COR-L47 (cell line): ENCODE measurements around the gene CORO2A.
"Not testable (repeated sequence)": the region's sequence is repeated elsewhere in the genome, so short reads cannot be mapped to it uniquely, and the experiment has no call there.

ENCODE experiments used
- DNase-seq: peaks from one replicate; lab custom pipeline; 2025; lab: John Stamatoyannopoulos, UW

Gene CORO2A

DNA sequence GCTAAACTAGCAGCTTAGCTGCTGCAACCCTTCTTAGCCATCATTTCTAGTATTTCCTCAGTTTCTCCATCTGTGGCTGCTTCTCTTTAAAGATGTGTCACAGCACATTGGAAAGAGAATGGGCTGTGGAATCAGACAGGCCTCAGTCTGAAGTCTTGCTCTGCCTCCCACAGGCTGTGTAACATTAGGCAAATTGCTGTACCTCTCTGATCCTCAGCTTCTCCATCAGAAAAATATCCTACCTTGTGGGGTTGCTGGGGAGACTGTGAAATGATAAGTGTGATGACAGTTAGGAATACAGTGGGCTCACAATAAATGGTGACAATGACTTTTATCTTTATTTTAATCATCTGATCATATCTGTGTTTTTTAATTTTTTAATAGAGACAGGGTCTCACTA, 55.9 kb downstream of the CORO2A start:
- no peak for DNase-seq

DNA sequence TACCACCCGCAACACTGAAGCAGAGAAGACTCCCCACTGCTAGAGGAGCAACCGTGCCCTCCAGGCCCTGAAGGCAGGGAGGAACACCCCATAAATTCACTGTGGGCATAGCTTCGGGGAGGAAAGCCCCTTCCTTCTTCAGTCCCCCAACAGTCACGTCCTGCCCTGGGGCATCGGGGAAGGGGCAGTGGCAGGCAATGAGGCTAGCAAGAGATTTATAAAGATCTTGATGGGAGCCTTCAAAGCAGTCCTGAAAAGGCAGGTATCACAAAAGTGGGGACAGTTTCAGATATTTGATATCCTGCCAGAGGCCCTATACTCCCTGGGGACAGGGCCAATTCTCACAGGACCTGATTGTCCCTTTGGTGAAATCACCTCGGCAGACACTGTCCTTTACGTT, 56.5 kb downstream of the CORO2A start:
- no peak for DNase-seq

DNA sequence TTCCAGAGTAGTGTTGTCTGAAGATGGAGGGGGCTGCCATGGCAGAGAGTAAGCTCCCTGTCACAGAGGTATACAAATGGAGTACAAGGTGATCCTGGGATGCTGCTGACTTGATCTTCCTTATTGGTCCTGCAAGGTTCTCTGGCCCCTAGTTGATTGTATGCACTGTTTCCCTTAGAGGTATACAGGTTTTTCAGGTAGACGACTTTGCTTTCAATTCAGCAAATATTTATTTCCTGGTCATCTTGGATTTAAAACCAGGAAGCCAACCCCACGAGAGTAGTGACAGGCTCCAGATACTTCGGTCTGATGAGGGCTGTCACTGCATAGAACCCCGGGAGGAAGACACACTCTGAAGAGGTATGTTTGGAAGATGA, 56.9 kb downstream of the CORO2A start:
- DNase-seq, result no peak

GRCh38 chr9:98134702-98135557, 57.5 kb downstream of the CORO2A start:
- DNase-seq, result no peak

DNA sequence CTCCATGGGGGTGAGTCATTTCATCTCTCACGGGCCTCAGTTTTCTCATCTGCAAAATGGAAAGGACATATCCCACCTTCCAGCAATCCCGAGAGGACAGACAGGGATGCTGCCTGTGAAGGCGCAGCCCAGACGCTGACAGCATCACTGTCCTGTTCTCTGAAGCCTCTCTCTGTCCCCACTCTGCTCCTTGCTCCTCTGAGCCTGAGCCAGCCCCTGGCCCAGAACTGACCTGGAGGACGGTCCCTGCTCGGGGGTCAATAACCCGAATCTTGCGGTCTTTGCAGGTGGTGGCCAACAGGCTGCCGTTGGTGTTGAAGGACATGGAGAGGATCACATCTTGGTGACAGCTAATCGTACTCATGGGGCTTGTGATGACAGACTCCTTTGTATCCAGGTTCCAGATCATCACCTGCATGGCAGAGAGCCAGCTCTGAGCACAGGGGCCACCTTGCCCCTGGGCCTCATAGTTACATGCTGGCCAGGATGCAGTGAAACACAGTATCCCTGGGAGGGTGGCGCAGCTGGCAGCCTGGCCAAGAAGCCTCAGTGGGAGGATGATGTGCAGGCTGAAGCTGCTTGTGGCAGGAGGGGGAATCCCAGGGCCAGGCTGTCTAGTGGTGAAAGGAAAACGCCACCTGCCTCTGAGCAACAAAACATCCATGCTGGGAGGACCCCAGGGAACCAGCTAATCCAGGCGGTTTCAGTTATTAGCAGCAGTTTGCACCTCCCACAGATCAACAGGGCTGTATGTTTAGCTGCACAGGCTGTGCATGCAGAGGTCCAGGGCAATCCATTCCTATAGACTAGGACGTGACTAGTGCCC, 59.4 kb downstream of the CORO2A start:
- DNase-seq, result peak; percentile 96

DNA sequence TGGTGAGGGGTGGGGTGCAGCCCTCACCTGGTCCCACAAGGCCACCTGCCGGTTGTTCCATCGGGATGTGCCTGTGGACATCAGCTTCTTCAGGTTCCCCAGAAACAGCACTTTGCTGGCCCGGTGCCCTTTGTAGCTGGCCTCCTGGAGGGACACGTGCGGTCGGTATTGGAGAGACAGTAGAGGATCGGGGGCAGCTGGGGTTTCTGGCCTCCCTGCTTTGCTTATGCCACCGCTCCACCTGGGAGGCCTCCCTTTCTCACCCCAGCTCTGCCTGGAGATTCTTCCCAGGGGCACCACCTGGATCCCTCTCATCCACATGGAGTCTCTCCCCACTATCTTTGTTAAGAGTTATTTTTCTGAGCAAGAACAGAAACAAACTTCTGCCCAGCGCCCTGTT, 60.3 kb downstream of the CORO2A start:
- DNase-seq, result no peak

GRCh38 chr9:98130576-98131228, 61.7 kb downstream of the CORO2A start:
- no peak for DNase-seq

DNA sequence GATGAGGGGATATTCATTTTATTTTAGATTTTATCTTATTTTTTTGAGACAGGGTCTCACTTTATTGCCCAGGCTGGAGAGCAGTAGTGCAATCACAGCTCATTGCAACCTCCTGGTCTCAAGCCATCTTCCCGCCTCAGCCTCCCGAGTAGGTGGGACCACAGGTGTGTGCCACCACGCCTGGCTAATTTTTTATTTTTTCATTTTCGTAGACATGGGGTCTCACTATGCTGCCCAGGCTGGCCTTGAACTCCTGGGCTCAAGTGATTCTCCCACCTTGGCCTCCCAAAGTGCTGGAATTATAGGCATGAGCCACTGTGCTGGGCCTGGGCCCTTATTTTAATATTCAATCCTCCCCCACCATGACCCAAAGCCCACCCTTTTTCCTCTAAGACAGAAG, 62.4 kb downstream of the CORO2A start:
- not testable (repeated sequence) for DNase-seq

- DNase-seq, result no peak
Measured at GRCh38 chr9:98129451-98129881, 63.0 kb downstream of the CORO2A start.

DNA sequence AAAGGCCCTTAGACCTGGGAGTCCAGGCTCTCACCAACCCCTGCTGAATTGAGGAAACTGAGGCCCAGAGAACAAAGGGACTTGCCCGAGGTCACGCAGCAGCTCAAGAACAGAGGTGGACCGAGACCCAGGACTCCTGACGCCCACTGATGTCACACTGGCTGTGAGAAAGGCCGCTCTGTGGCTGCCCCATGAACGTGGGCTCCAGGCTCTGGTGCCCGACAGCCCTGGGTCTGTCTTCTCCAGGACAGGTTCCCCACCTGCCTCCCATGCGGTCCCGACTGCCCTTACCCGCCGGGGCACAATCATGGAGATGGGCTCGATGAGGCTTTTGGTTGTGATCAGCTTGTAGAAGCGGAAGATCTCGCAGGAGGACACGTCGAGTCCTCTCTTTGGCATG, 64.1 kb downstream of the CORO2A start:
- no peak for DNase-seq

- no peak for DNase-seq
Measured at GRCh38 chr9:98127226-98127625, 65.2 kb downstream of the CORO2A start.

GRCh38 chr9:98124637-98125426, 67.6 kb downstream of the CORO2A start:
- DNase-seq, result no peak

DNA sequence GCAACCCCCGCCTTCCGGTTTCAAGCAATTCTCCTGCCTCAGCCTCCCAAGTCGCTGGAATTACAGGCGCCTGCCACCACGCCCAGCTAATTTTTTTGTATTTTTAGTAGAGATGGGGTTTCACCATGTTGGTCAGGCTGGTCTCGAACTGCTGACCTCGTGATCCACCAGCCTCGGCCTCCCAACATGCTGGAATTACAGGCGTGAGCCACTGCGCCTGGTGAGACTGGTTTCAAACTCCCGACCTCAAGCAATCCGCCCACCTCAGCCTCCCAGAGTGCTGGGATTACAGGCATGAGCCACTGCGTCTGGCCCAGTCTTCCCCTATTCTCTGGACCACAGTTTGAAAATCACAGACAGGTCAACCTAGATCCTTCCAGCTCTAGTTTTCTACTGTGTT, 68.3 kb downstream of the CORO2A start:
- not testable (repeated sequence) for DNase-seq

DNA sequence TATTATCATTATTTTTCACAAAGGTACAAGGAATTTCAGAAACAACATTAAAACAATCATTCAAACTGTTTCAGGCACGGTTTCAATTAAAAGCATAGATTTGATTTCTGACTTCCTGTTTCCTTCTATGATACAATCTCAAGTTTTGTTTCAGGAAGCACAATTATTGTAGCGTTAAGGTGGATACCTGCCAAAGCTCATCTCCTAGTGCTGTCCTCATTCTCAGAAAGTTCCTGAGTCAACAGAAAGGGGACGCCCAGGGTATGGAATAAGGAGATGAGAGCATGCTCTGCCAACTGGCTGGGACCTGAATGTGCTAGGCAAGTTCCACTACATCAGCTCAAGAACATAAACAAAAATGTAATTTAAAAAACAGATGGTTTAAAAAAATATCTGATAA, 71.4 kb downstream of the CORO2A start:
- DNase-seq, result peak; percentile 55

- DNase-seq, result no peak
Measured at GRCh38 chr9:98120476-98120875, 72.0 kb downstream of the CORO2A start.

DNA sequence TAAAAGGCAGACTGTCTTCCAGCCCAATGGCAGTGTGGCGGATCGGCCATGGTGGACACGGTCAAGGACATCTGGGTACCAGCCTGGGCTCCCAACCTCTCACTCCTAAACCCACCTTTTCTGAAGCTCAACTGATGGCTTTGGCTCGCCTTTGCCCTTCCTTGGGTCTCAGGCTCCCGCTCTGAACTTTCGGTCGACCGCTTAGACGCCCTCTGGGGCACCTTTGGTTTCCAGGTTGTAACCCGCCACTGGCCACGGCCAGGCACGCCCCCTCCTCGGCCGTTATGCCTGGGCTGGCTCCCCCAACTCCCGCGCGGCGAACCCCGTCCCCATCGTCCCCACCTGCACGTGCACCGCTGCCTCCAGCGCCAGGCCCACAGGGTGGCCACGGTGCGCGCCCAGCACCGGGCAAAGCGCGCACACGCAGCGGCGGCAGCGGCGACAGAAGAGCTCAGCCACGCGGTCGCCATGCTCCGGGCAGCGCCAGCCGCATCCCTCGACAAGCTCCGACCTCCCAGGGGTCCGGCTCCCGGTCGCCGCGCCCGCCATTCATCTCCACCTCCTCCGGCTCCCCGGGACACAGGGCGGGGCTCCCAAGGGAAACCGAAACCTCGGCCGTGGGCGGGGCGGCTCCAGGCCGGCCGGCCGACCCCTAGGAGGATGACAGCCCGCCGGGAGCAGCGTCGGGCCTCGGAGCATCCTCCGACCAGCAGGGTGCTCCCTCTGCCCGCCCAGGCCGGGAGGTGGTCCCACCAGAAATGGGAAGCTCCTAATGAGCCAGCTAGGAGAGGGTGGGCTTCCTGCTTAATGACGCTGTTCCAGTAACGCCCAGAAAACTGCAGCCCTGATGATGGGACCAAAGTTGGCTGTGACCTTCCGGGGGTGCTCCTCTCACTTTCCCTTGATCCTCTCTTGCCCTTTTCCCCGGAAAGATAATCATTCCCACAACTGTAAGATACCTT, 73.5 kb downstream of the CORO2A start, which contains the start of gene TRIM14:
Gene TRIM14, minus strand, starts transcription at position 583 of the 962 bp plus-strand sequence. Its CDS starts 34 bp downstream, at position 549.
- DNase-seq, result peak; percentile 49

DNA sequence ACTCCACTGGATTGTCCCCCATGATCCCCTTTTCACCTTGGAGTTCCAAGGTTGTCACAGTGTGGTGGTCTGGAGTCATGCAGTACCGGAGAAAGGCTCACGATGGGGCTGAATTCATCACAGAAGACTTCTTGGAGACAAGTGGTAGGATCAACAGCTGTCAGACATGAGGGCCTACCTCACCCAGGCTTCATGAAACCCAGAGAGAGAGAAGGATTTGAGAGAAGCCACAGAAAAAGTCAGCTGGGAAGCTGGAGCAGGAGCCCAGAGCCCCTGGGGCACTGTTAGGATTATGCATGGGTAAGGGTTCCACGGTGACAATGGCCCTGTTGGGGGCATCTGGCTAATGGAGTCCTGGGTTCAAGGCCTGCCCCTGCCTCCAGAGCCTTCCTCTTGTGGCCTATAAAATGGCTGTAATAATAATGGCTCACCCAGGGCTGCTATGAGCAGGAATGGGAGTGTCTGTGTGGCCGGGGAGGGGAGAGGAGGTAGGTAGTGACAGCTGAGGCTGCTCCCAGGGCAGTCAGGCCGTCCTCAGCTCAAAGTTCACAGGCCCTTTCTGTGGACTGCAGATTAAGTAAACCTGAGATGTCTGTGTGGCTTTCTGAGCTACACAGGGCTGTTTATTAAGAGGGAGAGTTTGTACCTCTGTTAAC, 74.3 kb downstream of the CORO2A start:
- no peak for DNase-seq

GRCh38 chr9:98117097-98117496, 75.3 kb downstream of the CORO2A start:
- not testable (repeated sequence) for DNase-seq

- DNase-seq, result no peak
Measured at GRCh38 chr9:98109052-98109451, 83.4 kb downstream of the CORO2A start.

DNA sequence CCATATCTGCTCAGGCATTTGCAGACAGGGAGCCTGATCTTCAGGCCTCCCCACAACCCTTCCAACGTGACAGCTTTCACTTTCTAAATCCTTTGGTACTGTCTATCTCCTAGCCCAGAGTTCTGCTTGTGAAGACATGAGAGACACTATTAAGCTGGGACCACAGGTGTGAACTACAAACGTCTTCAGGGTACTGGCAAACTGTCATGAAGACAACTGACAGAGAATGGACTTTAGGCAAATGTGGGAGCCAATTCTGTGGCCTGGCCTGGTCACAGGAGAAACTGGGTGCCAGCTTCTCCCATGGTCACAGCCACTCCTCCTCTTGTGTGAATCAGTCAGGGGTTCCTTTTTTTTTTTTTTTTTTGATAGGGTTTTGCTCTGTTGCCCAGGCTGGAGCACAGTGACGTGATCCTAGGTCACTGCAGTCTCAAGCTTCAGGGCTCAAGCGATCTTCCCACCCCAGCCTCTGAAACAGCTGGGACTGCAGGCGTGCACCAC, 83.9 kb downstream of the CORO2A start:
- DNase-seq, result no peak
